Spleen (tissue), 7 donors: ENCODE measurements around the gene SAFB.

Source experiments
- CTCF ChIP-seq, 11 experiments: fragments of 200-600 bp in 7 of 11; fragments of 450-650 bp in 4 of 11; sonication (generic) in 4 of 11; IDR thresholded peaks in 8 of 11; conservative IDR thresholded peaks in 3 of 11; 1 replicate in 7 of 11; 2 replicates in 4 of 11; pipeline versions ENCODE4 v1.4.0 to v1.8.0; 2016 to 2021; ENCODE audit warnings: antibody characterized with exemption in 11 of 11, inconsistent platforms in 4 of 11, mild to moderate bottlenecking in 1 of 11
- POLR2A ChIP-seq, 3 donors: fragments of 450-650 bp; IDR thresholded peaks; one replicate each; pipeline ENCODE4 v1.5.1; 2017; ENCODE audit warnings: antibody characterized with exemption in 3 of 3, mild to moderate bottlenecking in 1 of 3
- donor health status: DM: no; HTN: no; CAD: no; lungs with moderate emphysema.
- donor health status: DM: no; HTN: no; CAD: no.
- donor health status: DM: no; HTN: no; CAD: no.

GRCh38 chr19:5591476-5591875 lies 31.4 kb upstream of the SAFB start:
- TF ChIP-seq CTCF (IDR thresholded peaks at IDR 0.05 in 8 of 11, conservative IDR thresholded peaks at IDR 0.05 in 3 of 11), result no peak
- TF ChIP-seq POLR2A (IDR thresholded peaks at IDR 0.05), result no peak
